NCI-H146 (cell line): ENCODE measurements around the gene MPLKIP.
A peak's percentile ranks its signal among the peaks of the same experiment; 100 is the strongest.
"Not testable (repeated sequence)": the region's sequence is repeated elsewhere in the genome, so short reads cannot be mapped to it uniquely, and the experiment has no call there.

Experiments
- DNase-seq: peaks from one replicate; lab custom pipeline; 2025; lab: John Stamatoyannopoulos, UW

The MPLKIP gene

GRCh38 chr7:40133561-40134427, 628 bp downstream of the MPLKIP start:
- DNase-seq, result peak; percentile 73

- DNase-seq, result no peak
Measured at GRCh38 chr7:40122940-40123254, 11.5 kb downstream of the MPLKIP start.

- DNase-seq, result not testable (repeated sequence)
Measured at GRCh38 chr7:40122100-40122939, 12.1 kb downstream of the MPLKIP start.

- DNase-seq, result no peak
Measured at GRCh38 chr7:40120020-40120419, 14.4 kb downstream of the MPLKIP start.

GRCh38 chr7:40118201-40118600, 16.2 kb downstream of the MPLKIP start:
- DNase-seq, result not testable (repeated sequence)

GRCh38 chr7:40117199-40117598, 17.2 kb downstream of the MPLKIP start:
- not testable (repeated sequence) for DNase-seq

GRCh38 chr7:40115936-40116335, 18.5 kb downstream of the MPLKIP start:
- no peak for DNase-seq

- DNase-seq, result no peak
Measured at GRCh38 chr7:40105879-40106473, 28.4 kb downstream of the MPLKIP start.

GRCh38 chr7:40102897-40103296, 31.5 kb downstream of the MPLKIP start:
- DNase-seq, result no peak

GRCh38 chr7:40101201-40101600, 33.2 kb downstream of the MPLKIP start:
- DNase-seq, result no peak

- no peak for DNase-seq
Measured at GRCh38 chr7:40099837-40100236, 34.6 kb downstream of the MPLKIP start.

- DNase-seq, result no peak
Measured at GRCh38 chr7:40098810-40099209, 35.6 kb downstream of the MPLKIP start.

GRCh38 chr7:40097728-40098127, 36.7 kb downstream of the MPLKIP start:
- no peak for DNase-seq

GRCh38 chr7:40095695-40096327, 38.6 kb downstream of the MPLKIP start:
- no peak for DNase-seq

GRCh38 chr7:40095230-40095629, 39.2 kb downstream of the MPLKIP start:
- DNase-seq, result no peak

GRCh38 chr7:40093631-40094350, 40.6 kb downstream of the MPLKIP start:
- DNase-seq, result no peak

GRCh38 chr7:40092182-40092581, 42.2 kb downstream of the MPLKIP start:
- no peak for DNase-seq

- no peak for DNase-seq
Measured at GRCh38 chr7:40077849-40078248, 56.6 kb downstream of the MPLKIP start.
